OCI-LY7 (cell line): ENCODE data around the gene NFIX.

Experiments
- EZH2phosphoT487 ChIP-seq: fragments of 200-600 bp; sonication (generic); IDR thresholded peaks from 2 replicates; pipeline ENCODE4 v1.6.1; 2018; ENCODE audit warnings: low read depth, borderline replicate concordance, mild to moderate bottlenecking, mixed run types, antibody characterized with exemption, low read length, moderate library complexity, mixed read lengths
- TF ChIP-seq, protein P1 (sequence below): fragments of 200-600 bp; sonication (generic); conservative IDR thresholded peaks from 2 replicates; pipeline ENCODE4 v1.5.1; 2014; ENCODE audit warnings: mild to moderate bottlenecking, antibody characterized with exemption, low read length, moderate library complexity, mixed read lengths

DNA sequence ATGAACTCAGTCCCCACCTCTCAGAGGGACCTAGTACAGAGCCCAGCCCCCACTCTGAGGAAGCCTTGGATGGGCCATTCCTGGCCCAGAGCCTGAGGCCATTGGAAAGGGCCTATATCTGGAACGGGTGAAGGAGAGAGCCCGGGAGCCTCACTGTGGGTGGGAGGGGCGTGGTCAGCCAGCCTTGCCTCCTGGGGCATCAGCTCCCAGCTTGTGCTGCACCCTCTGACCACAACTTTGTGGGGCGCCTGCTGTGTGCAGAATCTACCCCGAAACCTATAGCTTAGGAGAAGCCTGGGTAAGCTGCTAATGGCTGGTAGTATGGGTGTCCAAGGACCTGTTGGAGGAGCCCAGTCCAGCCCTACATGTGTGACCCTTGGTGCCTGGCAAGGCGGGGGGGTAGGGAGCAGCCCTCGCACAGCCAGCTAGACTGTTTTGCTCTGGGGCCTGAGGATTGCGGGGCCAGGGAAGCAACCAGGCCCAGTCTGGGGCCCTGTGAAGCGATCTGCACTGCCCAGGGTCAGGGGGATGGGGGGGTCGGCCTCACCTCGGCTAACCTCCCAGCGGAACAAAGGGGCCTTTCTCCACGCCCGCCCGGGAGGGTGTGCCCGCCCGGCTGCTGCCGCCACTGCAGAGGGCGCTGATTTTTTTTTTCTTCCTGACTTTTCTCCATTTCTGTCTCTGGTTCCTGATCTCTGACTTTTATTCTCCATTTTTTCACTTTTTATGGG lies 65.1 kb downstream of the NFIX start:
- TF ChIP-seq, protein P1, sequence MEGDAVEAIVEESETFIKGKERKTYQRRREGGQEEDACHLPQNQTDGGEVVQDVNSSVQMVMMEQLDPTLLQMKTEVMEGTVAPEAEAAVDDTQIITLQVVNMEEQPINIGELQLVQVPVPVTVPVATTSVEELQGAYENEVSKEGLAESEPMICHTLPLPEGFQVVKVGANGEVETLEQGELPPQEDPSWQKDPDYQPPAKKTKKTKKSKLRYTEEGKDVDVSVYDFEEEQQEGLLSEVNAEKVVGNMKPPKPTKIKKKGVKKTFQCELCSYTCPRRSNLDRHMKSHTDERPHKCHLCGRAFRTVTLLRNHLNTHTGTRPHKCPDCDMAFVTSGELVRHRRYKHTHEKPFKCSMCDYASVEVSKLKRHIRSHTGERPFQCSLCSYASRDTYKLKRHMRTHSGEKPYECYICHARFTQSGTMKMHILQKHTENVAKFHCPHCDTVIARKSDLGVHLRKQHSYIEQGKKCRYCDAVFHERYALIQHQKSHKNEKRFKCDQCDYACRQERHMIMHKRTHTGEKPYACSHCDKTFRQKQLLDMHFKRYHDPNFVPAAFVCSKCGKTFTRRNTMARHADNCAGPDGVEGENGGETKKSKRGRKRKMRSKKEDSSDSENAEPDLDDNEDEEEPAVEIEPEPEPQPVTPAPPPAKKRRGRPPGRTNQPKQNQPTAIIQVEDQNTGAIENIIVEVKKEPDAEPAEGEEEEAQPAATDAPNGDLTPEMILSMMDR = no peak
- no peak for TF ChIP-seq EZH2phosphoT487
